ENCODE results near the gene ACVR1. TPM values are rescaled to one million over a fixed set of nuclear protein-coding genes. Genes with fewer than 3 reads are reported as not detected.
A peak's percentile ranks its signal among the peaks of the same experiment; 100 is the strongest.

Gene ACVR1
- total and polyA plus RNA-seq, 9 of the 15 experiments (the other 6 are each of a cell fraction or from before 2014, with no cell fraction given): 3.8 to 14.3 (median 6.9) TPM

GRCh38 chr2:157899125-157899839, 23.2 kb upstream of the ACVR1 start (continued):
- TF ChIP-seq TEAD1 (CRISPR knock-in tag; IDR thresholded peaks at IDR 0.05): no peak
- peak; percentile 42; the same call in 1 of the 2 replicates for TF ChIP-seq RUNX1 (IDR thresholded peaks at IDR 0.05; ENCODE audit: low read depth)
- no peak for TF ChIP-seq NR4A1 (CRISPR knock-in tag; IDR thresholded peaks at IDR 0.05)
- TF ChIP-seq NR4A1 (tag; IDR thresholded peaks at IDR 0.05): peak; percentile 45
- TF ChIP-seq TAF9B (IDR thresholded peaks at IDR 0.05; ENCODE audit: partially characterized antibody): peak; percentile 62
- TF ChIP-seq FOXM1 (IDR thresholded peaks at IDR 0.05; ENCODE audit: low read depth): peak; percentile 82
- TF ChIP-seq FOXM1 (CRISPR knock-in tag; IDR thresholded peaks at IDR 0.05; ENCODE audit: low read depth): no peak
- no peak for TF ChIP-seq E2F6 (IDR thresholded peaks at IDR 0.05; ENCODE audit: borderline replicate concordance in 1 of 2, extremely low read depth in 1 of 2, insufficient read depth in 1 of 2, insufficient read length in 1 of 2, low read depth in 1 of 2, low read length in 1 of 2, poor library complexity in 1 of 2, severe bottlenecking in 1 of 2)
- TF ChIP-seq MAX (CRISPR knock-in tag; IDR thresholded peaks at IDR 0.05): no peak
- TF ChIP-seq CBX3 (IDR thresholded peaks at IDR 0.05; ENCODE audit: borderline replicate concordance in 1 of 2, low read length in 2 of 2): no peak
- TF ChIP-seq THAP7 (CRISPR knock-in tag; IDR thresholded peaks at IDR 0.05): no peak
- TF ChIP-seq SMC3 (conservative IDR thresholded peaks at IDR 0.05; ENCODE audit: insufficient read depth, low read depth, low read length): no peak
- TF ChIP-seq SMAD4 (CRISPR knock-in tag; conservative IDR thresholded peaks at IDR 0.05): peak; percentile 69
- TF ChIP-seq ZNF318 (IDR thresholded peaks at IDR 0.05; ENCODE audit: borderline replicate concordance in 1 of 2, low read depth in 1 of 2): peak in 1 of 2 experiments; percentile 14; a peak in 1 of 4 replicates
- TF ChIP-seq TFAP4 (CRISPR knock-in tag; IDR thresholded peaks at IDR 0.05; ENCODE audit: borderline replicate concordance): no peak

All from K562 (cell line).